Adrenal gland (tissue), 12 donors: ENCODE results near the gene SDK1. TPM values are rescaled to one million over a fixed set of nuclear protein-coding genes. Genes with fewer than 3 reads are reported as not detected.

Experiments
- DNase-seq, 7 donors: peaks; one replicate each; pipeline ENCODE4 v3.0.0-alpha.2; 2019 to 2020
- H3K27ac ChIP-seq, 5 donors: fragments of 200-600 bp; sonication (generic) in 4 of 5; 1 replicate in 3 of 5; 2 replicates in 2 of 5; pipeline versions ENCODE4 v1.5.1 to v1.8.0; 2016 to 2020; ENCODE audit warnings: mild to moderate bottlenecking in 1 of 5
- H3K27me3 ChIP-seq: fragments of 200-600 bp; 2 replicates; pipeline ENCODE4 v1.8.0; 2021
- H3K36me3 ChIP-seq, 2 donors: fragments of 200-600 bp; replicated peaks in 1 of 2; 1 replicate in 1 of 2; 2 replicates in 1 of 2; pipeline versions ENCODE4 v1.5.1 to v1.8.0; 2018 to 2022
- H3K4me1 ChIP-seq, 2 donors: fragments of 200-600 bp; replicated peaks in 1 of 2; 1 replicate in 1 of 2; 2 replicates in 1 of 2; pipeline versions ENCODE4 v1.5.1 to v1.8.0; 2018 to 2021
- H3K4me3 ChIP-seq, 4 donors: fragments of 200-600 bp; sonication (generic) in 3 of 4; one replicate each; pipeline ENCODE4 v1.5.1; 2016 to 2018
- H3K9me3 ChIP-seq, 3 donors: fragments of 200-600 bp; sonication (generic) in 1 of 3; replicated peaks in 1 of 3; 1 replicate in 2 of 3; 2 replicates in 1 of 3; pipeline versions ENCODE4 v1.5.1 to v1.8.0; 2016 to 2021
- POLR2A ChIP-seq, 2 donors: fragments of 450-650 bp; IDR thresholded peaks; one replicate each; pipeline ENCODE4 v1.6.1; 2017; ENCODE audit warnings: antibody characterized with exemption in 2 of 2, mild to moderate bottlenecking in 2 of 2, moderate library complexity in 1 of 2
- WGBS, 4 donors: extraction: QIAGEN DNeasy Blood & Tissue Kit in 2 of 4; methylation state at CpG; one replicate each; pipeline versions ENCODE4 v1.1.5 to v1.1.7; 2013 to 2017; 5-methylcytosine and 5-hydroxymethylcytosine counted together
- intact Hi-C, 2 donors: fragments of 100-400 bp; cut with DNase I; formaldehyde crosslinking; loops; one replicate each; pipeline versions ENCODE4 v1.14.1 to v1.15.0; 2022 to 2023
- polyA plus RNA-seq, 3 donors: library from polyadenylated mRNA; stranded (reverse); fragments of 200-250 nt in 2 of 3; fragments of 350-450 nt in 1 of 3; fragmentation: Illumina TruSeq in 1 of 3; extraction: RNeasy Lipid Tissue Mini Kit (QIAGEN cat#74804) in 1 of 3; gene quantifications; one replicate each; pipeline ENCODE4 v1.2.3, GENCODE V29; 2013 to 2014
- total RNA-seq, 9 donors: library from RNA; depleted of rRNA in 4 of 9; stranded (reverse); fragments of >200 nt in 4 of 9; fragments of 120-200 nt in 1 of 9; fragmentation: NEBNext Ultra II Directional in 1 of 9; extraction: Animal tissue kit (Norgen Biotek cat#: 25700) in 1 of 9; gene quantifications; one replicate each; pipeline versions ENCODE4 v1.1.0 to v1.2.4, GENCODE V29; 2013 to 2023
- TF ChIP-seq, protein P1 (sequence below), 6 experiments: fragments of 450-650 bp in 4 of 6; fragments of 200-600 bp in 2 of 6; sonication (generic) in 1 of 6; IDR thresholded peaks; 1 replicate in 5 of 6; 2 replicates in 1 of 6; pipeline versions ENCODE4 v1.5.1 to v1.8.0; 2016 to 2021; ENCODE audit warnings: antibody characterized with exemption in 6 of 6, mild to moderate bottlenecking in 2 of 6, moderate library complexity in 1 of 6
- donor health status: healthy with polysubstance abuse.
- donor health status: Bipolar disorder and iron deficiency.
- donor health status: DM: yes; HTN: yes; CAD: no.
- donor health status: DM: no; HTN: no; CAD: no.
- donor health status: DM: no; HTN: no; CAD: no.
- donor health status: DM: yes; HTN: yes; CAD: no.

Gene SDK1
- total and polyA plus RNA-seq, 12 donors = 0.50 to 3.6 (median 1.5) TPM

DNA sequence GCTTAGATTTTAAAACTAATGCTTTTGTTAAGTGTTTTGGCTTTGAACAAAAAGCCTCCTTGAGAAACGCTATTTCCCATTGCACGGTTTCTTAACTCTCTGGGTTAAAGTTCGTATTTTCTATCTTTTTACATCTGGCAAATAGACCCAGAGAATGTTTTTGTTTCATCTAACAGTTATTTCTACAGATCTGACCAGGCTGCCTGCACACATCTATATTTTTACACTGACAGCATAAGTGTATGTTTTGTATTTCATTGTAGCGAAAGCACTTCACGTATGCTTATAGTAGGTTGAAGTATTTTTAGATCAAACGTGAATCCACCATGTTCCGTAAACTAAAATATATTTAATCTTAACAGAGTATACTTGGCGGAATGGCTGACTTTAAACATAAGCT lies 477.3 kb downstream of the SDK1 start:
- no peak for TF ChIP-seq POLR2A (IDR thresholded peaks at IDR 0.05)
- TF ChIP-seq, protein P1, sequence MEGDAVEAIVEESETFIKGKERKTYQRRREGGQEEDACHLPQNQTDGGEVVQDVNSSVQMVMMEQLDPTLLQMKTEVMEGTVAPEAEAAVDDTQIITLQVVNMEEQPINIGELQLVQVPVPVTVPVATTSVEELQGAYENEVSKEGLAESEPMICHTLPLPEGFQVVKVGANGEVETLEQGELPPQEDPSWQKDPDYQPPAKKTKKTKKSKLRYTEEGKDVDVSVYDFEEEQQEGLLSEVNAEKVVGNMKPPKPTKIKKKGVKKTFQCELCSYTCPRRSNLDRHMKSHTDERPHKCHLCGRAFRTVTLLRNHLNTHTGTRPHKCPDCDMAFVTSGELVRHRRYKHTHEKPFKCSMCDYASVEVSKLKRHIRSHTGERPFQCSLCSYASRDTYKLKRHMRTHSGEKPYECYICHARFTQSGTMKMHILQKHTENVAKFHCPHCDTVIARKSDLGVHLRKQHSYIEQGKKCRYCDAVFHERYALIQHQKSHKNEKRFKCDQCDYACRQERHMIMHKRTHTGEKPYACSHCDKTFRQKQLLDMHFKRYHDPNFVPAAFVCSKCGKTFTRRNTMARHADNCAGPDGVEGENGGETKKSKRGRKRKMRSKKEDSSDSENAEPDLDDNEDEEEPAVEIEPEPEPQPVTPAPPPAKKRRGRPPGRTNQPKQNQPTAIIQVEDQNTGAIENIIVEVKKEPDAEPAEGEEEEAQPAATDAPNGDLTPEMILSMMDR (IDR thresholded peaks at IDR 0.05) = no peak
- 57 to 65% (median 61%) methylated on average over 8 of the region's 8 CpGs for WGBS, 4 donors
- Histone ChIP-seq H3K4me1 (no peaks in the 10 kb centered on the region), H3K9me3 (no peaks in the 10 kb centered on the region), H3K36me3 (no peaks in the 10 kb centered on the region), H3K27ac (no peak overlapping the region), H3K27me3 (no peaks in the 10 kb centered on the region), H3K4me3 (no peak overlapping the region)
- DNase-seq = no peak
- intact Hi-C loops = no loop called here

DNA sequence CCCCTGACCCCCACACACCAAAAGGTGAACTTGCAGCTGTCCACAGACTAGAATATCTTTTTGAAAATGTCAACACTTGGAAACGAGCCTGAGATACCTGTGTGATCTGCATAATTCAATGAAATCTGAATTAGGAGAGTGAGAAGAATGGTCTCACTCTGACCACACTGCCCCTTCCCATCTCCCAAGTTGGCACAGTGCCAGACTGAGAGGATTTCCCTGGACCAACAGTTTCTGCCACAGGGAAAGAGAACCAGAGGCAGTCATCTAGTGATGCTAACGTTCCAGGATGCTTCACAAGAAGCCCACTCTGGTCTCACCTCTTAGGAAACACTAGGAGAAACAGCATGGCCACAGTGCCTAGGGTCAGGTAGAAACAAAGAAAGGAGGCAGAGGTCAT lies 479.0 kb downstream of the SDK1 start:
- H3K9me3 ChIP-seq = no peaks in the 10 kb centered on the region
- no peaks in the 10 kb centered on the region for H3K4me1 ChIP-seq
- TF ChIP-seq, protein P1 (IDR thresholded peaks at IDR 0.05) = no peak
- TF ChIP-seq POLR2A (IDR thresholded peaks at IDR 0.05) = no peak
- intact Hi-C loops = no loop called here
- no peak for DNase-seq
- no peak overlapping the region for H3K4me3 ChIP-seq
- H3K27ac ChIP-seq = no peak overlapping the region
- whole genome bisulfite sequencing, 4 donors = 58 to 71% (median 66%) methylated on average over 2 of the region's 2 CpGs
- no peaks in the 10 kb centered on the region for H3K27me3 ChIP-seq
- no peaks in the 10 kb centered on the region for H3K36me3 ChIP-seq

DNA sequence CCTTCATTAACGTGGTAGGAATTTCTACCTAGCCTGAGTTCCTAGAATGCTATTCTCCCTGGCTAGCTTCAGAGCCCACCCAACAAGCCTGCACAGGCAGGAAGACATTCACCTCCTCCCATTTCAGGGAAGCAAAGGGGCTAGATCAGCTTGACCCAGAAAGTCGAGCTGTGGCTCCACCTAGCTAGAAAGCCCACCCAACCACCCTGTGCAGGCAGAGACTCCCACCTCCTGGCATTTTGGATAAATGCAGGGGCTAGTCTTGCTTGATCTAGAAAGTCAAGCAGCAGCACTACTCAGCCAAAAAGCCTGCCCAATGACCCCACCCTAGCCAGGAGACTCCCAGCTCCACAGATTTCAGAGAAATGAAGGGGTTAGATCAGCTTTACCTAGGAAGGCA lies 479.5 kb downstream of the SDK1 start:
- Histone ChIP-seq H3K27ac (no peak overlapping the region), H3K9me3 (no peaks in the 10 kb centered on the region), H3K4me3 (no peak overlapping the region), H3K4me1 (no peaks in the 10 kb centered on the region), H3K36me3 (no peaks in the 10 kb centered on the region), H3K27me3 (no peaks in the 10 kb centered on the region)
- TF ChIP-seq POLR2A (IDR thresholded peaks at IDR 0.05) = no peak
- TF ChIP-seq, protein P1 (IDR thresholded peaks at IDR 0.05) = no peak
- no peak for DNase-seq
- 66 to 100% (median 79%) methylated on average over 1 to 2 of the region's 2 CpGs for WGBS, 4 donors
- intact Hi-C loops = no loop called here

DNA sequence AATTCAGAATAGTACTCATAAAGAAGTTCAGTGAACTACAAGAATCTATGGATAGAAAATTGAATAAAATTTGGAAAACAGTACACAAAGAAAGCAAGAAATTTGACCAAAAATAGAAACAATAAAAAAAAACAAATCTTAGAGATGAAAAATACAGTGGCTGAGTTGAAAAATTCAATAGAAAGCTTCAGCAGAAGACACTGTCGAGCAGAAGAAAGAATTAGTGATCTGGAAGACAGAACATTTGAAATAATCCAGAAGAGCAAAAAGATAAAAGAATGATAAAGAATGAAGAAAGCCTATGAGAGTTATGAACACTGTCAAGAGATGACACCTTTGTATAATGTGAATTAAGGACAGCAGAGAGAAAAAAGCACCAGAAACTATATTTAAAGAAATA lies 480.6 kb downstream of the SDK1 start:
- Histone ChIP-seq H3K9me3 (no peaks in the 10 kb centered on the region), H3K36me3 (no peaks in the 10 kb centered on the region), H3K27me3 (no peaks in the 10 kb centered on the region), H3K27ac (no peak overlapping the region), H3K4me1 (no peaks in the 10 kb centered on the region), H3K4me3 (no peak overlapping the region)
- DNase-seq = no peak
- TF ChIP-seq, protein P1 (IDR thresholded peaks at IDR 0.05) = no peak
- no peak for TF ChIP-seq POLR2A (IDR thresholded peaks at IDR 0.05)
- WGBS, 4 donors = 78 to 93% (median 80%) methylated on average over 1 of the region's 1 CpG
- intact Hi-C loops = no loop called here
